Motor neuron (in vitro differentiated cells): ENCODE measurements around the gene RCVRN. TPM values are rescaled to one million over a fixed set of nuclear protein-coding genes. Genes with fewer than 3 reads are reported as not detected.

Experiments used
- ATAC-seq, 8 experiments: fragments of 200-7000 bp; cut with Tn5 transposase; replicated peaks in 6 of 8; 2 replicates each; pipeline ENCODE4 v1.8.0; 2021; ENCODE audit warnings: mild to moderate bottlenecking in 8 of 8, moderate library complexity in 8 of 8
- H3K27ac ChIP-seq, 2 donors: fragments of 250-450 bp; sonication (Bioruptor Pico); 2 replicates each; pipeline ENCODE4 v1.9.0; 2021; ENCODE audit warnings: antibody characterized with exemption in 2 of 2, mild to moderate bottlenecking in 2 of 2, moderate library complexity in 1 of 2
- H3K4me1 ChIP-seq, 2 donors: fragments of 250-450 bp; sonication (Bioruptor Pico); replicated peaks in 1 of 2; 2 replicates each; pipeline ENCODE4 v1.6.1; 2021; ENCODE audit warnings: antibody characterized with exemption in 2 of 2, mild to moderate bottlenecking in 2 of 2, moderate library complexity in 1 of 2
- H3K4me3 ChIP-seq, 5 donors: fragments of 250-450 bp; sonication (Bioruptor Pico); 2 replicates each; pipeline ENCODE4 v1.9.0; 2021; ENCODE audit warnings: antibody characterized with exemption in 5 of 5, mild to moderate bottlenecking in 5 of 5, moderate library complexity in 4 of 5
- WGBS, 10 experiments: fragments of 450-650 bp; shearing (Covaris generic); methylation state at CpG; one replicate each; pipeline ENCODE4 v1.0.0; 2022; 5-methylcytosine and 5-hydroxymethylcytosine counted together
- in situ Hi-C, 9 experiments: fragments of 400-800 bp; cut with MboI; loops; one replicate each; pipeline ENCODE4 v1.15.0; 2021; ENCODE audit warnings: low sequenced_read_pairs in 9 of 9, low pct_unique_long_range_greater_than_20kb in 2 of 9; ENCODE audit not compliant: unreplicated experiment in 9 of 9
- total RNA-seq, 8 experiments: library from RNA; unstranded; fragments of 300-600 nt; gene quantifications; 2 replicates each; pipeline versions ENCODE4 v1.2.3 to v1.2.4, GENCODE V29; 2022

The RCVRN gene
- total RNA-seq, 8 experiments from 2014 or later = 0.05 to 1.5 (median 0.29) TPM; not detected in 1

DNA sequence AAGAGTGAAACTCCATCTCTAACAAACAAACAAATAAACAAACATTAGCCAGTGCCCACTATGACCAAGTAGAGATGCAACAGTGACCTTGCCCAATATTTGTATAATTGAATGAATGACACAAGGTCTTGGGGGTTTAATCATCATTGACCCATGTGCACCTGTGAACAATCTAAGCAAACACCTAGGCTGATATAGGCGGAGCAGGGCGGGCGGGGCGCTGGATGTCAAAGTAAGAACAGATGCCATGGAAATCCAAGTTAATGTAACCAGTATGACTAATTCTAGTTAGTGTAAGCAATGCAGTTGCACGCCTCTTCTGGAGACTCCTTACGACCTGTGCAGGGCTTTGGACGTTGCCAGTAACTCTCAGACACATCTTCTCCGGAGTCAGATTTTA, 17.6 kb downstream of the RCVRN start:
- in situ Hi-C loops = no loop called here
- Histone ChIP-seq H3K4me1 (no peaks in the 10 kb centered on the region), H3K4me3 (no peak overlapping the region), H3K27ac (no peak overlapping the region)
- no peak for ATAC-seq
- WGBS, 10 experiments = 40 to 90% (median 66%) methylated on average over 2 to 8 of the region's 8 CpGs; no CpG with 5 or more reads in 6 of the 10 experiments

DNA sequence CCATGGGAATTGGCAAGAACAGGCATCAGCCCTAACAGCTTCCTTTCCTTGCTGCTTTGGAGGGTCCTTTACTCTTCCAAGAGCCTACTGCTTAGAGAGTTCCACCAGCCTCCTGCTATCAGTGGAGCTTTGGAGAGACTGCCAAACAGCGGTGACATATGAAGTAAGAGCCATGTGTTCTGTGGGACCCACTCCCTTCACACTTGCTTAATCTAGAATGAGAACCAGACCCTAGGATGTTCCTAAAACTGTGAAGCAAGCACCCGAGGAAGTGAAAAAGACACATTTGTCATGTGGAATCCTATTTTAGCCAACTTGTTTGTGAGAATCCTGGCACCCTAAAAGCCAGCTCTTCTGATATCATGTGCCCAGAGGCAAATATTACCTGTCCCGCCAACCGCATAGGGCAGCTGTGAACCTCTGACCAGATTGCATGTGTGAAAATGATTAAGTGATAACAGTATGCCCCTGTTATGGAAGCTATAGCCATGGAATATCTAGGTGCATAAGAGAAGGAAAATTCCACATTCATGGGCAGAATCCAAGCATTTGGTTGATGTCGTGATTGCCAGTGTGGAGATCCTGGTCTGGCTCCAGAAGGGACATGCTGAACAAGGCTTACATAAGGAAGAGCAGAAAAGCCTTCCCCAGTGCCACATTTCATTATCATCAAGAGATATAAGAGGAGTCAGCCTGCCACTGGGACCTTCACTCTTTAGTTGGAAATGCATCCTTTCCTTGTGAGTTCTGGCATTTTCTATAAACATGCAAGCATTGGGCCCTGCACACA, 18.7 kb downstream of the RCVRN start:
- 0 to 90% (median 22%) methylated on average over 1 to 5 of the region's 5 CpGs; no CpG with 5 or more reads in 3 of the 10 experiments for WGBS, 10 experiments
- H3K27ac ChIP-seq = no peak overlapping the region
- no peaks in the 10 kb centered on the region for H3K4me1 ChIP-seq
- no peak for ATAC-seq
- in situ Hi-C loops = no loop called here
- no peak overlapping the region for H3K4me3 ChIP-seq

GRCh38 chr17:9883451-9883850, 21.6 kb downstream of the RCVRN start:
- no peak for ATAC-seq
- in situ Hi-C loops = no loop called here

GRCh38 chr17:9880582-9880999, 24.5 kb downstream of the RCVRN start:
- peak in 1 of 8 experiments; percentile 16 for ATAC-seq
- Histone ChIP-seq H3K4me1 (no peaks in the 10 kb centered on the region), H3K27ac (no peak overlapping the region), H3K4me3 (no peak overlapping the region)
- in situ Hi-C loops = no loop called here
- 0 to 86% (median 57%) methylated on average over 1 to 3 of the region's 3 CpGs; no CpG with 5 or more reads in 5 of the 10 experiments for WGBS, 10 experiments

More at GRCh38 chr17:9883451-9883850, 21.6 kb downstream of the RCVRN start:
- Histone ChIP-seq H3K4me3 (no peak overlapping the region), H3K4me1 (no peaks in the 10 kb centered on the region), H3K27ac (no peak overlapping the region)

GRCh38 chr17:9878786-9879525, 26.1 kb downstream of the RCVRN start:
- ATAC-seq = no peak
- WGBS, 10 experiments = 26 to 95% (median 78%) methylated on average over 1 to 8 of the region's 8 CpGs
- Histone ChIP-seq H3K4me3 (no peak overlapping the region), H3K4me1 (no peaks in the 10 kb centered on the region), H3K27ac (no peak overlapping the region)
- in situ Hi-C loops = no loop called here

- WGBS, 10 experiments = 0 to 82% (median 56%) methylated on average over 1 to 3 of the region's 3 CpGs; no CpG with 5 or more reads in 1 of the 10 experiments
- Histone ChIP-seq H3K4me3 (no peak overlapping the region), H3K27ac (no peak overlapping the region), H3K4me1 (no peaks in the 10 kb centered on the region)
- in situ Hi-C loops = no loop called here
- no peak for ATAC-seq
These were observed 26.7 kb downstream of the RCVRN start for GRCh38 chr17:9878356-9878755.

GRCh38 chr17:9875441-9875840, 29.6 kb downstream of the RCVRN start:
- in situ Hi-C loops = no loop called here
- no peak overlapping the region for H3K27ac ChIP-seq
- no peak for ATAC-seq

GRCh38 chr17:9874722-9875121, 30.3 kb downstream of the RCVRN start:
- H3K4me1 ChIP-seq = no peaks in the 10 kb centered on the region
- ATAC-seq = no peak
- H3K27ac ChIP-seq = no peak overlapping the region
- H3K4me3 ChIP-seq = no peak overlapping the region
- WGBS, 10 experiments = 72 to 93% (median 82%) methylated on average over 1 to 3 of the region's 3 CpGs; no CpG with 5 or more reads in 4 of the 10 experiments
- in situ Hi-C loops = no loop called here

More at GRCh38 chr17:9875441-9875840, 29.6 kb downstream of the RCVRN start:
- 0 to 80% (median 48%) methylated on average over 1 to 3 of the region's 3 CpGs; no CpG with 5 or more reads in 3 of the 10 experiments for WGBS, 10 experiments
- Histone ChIP-seq H3K4me3 (no peak overlapping the region), H3K4me1 (no peaks in the 10 kb centered on the region)

- H3K27ac ChIP-seq = no peak overlapping the region
- WGBS, 10 experiments = 20 to 90% (median 49%) methylated on average over 2 to 4 of the region's 6 CpGs; no CpG with 5 or more reads in 4 of the 10 experiments
- ATAC-seq = no peak
These were observed 32.2 kb downstream of the RCVRN start for GRCh38 chr17:9872852-9873251.

GRCh38 chr17:9868552-9868951, 36.5 kb downstream of the RCVRN start:
- H3K4me1 ChIP-seq = peaks cover 3 to 9% of the 10 kb centered on the region in 2 donors
- ATAC-seq = peak in 5 of 8 experiments; percentile 49 to 98 (median 86)
- WGBS, 10 experiments = 0 to 42% (median 11%) methylated on average over 1 to 3 of the region's 3 CpGs; no CpG with 5 or more reads in 3 of the 10 experiments
- in situ Hi-C loops = no loop called here
- no peak overlapping the region for H3K4me3 ChIP-seq
- no peak overlapping the region for H3K27ac ChIP-seq

More at GRCh38 chr17:9872852-9873251, 32.2 kb downstream of the RCVRN start:
- no peak overlapping the region for H3K4me3 ChIP-seq
- in situ Hi-C loops = no loop called here
- H3K4me1 ChIP-seq = peaks cover 3 to 9% of the 10 kb centered on the region in 2 donors

DNA sequence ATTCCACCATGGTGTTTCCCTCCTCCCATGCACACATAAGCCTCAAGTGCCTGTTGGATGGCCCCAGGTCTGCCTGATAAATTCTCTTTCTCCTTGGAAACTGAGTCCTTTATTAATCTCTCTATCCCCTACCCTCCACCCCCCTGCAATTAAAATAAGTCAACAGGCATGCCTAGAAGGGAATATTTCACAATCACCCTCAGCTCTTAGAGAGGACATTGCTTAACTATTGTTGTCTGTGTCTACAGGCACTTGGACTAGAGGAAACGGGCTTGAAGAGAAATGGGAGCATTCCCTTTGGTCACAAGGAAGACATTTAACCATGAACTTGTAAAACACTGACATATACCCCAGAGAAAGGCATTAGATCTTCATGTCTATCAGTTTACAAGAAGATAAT, 39.5 kb downstream of the RCVRN start:
- ATAC-seq = no peak
- H3K27ac ChIP-seq = no peak overlapping the region
- 0 to 60% (median 28%) methylated on average over 1 of the region's 1 CpG; no CpG with 5 or more reads in 2 of the 10 experiments for WGBS, 10 experiments
- H3K4me1 ChIP-seq = peaks cover 3 to 9% of the 10 kb centered on the region in 2 donors
- H3K4me3 ChIP-seq = no peak overlapping the region
- in situ Hi-C loops = no loop called here

- ATAC-seq = no peak
- in situ Hi-C loops = no loop called here
- Histone ChIP-seq H3K27ac (no peak overlapping the region), H3K4me3 (no peak overlapping the region), H3K4me1 (no peaks in the 10 kb centered on the region)
- 0 to 74% (median 57%) methylated on average over 1 to 4 of the region's 4 CpGs; no CpG with 5 or more reads in 6 of the 10 experiments for WGBS, 10 experiments
These were observed 42.1 kb downstream of the RCVRN start for GRCh38 chr17:9862949-9863348.

- in situ Hi-C loops = no loop called here
- H3K4me3 ChIP-seq = no peak overlapping the region
- H3K4me1 ChIP-seq = no peaks in the 10 kb centered on the region
- no peak for ATAC-seq
- 17 to 67% (median 55%) methylated on average over 1 of the region's 1 CpG; no CpG with 5 or more reads in 7 of the 10 experiments for WGBS, 10 experiments
- H3K27ac ChIP-seq = no peak overlapping the region
These were observed 42.9 kb downstream of the RCVRN start for GRCh38 chr17:9862220-9862619.
